ENCODE results near the gene NDUFAF3. TPM values are rescaled to one million over a fixed set of nuclear protein-coding genes. Genes with fewer than 3 reads are reported as not detected.

NDUFAF3 gene
- total and polyA plus RNA-seq, 4 experiments from 2014 or later, result 77.9 to 169 (median 115) TPM

GRCh38 chr3:49009396-49009795 lies 12.5 kb upstream of the NDUFAF3 start:
- H3K9me3 ChIP-seq (ENCODE audit: control insufficient read depth in 1 of 2, low read length in 2 of 2), result no peaks in the 10 kb centered on the region
- H3K27ac Mint-ChIP-seq, result peak overlapping the region in 3 of 7 donors; percentile 59 to 99 (median 96)
- no peak overlapping the region for H3K27ac ChIP-seq (ENCODE audit: low read depth, low read length)
- H3K27me3 ChIP-seq (ENCODE audit: insufficient read depth, low read length), result no peaks in the 10 kb centered on the region
- intact Hi-C loops (cut with micrococcal nuclease), result loop anchor here (5.0 kb wide), 1 partner anchor 322 kb away; the partner anchor contains the start of gene NCKIPSD
- POLR2A ChIA-PET (ENCODE audit: partially characterized antibody), result interaction anchor here (6.1 to 22.1 kb wide), 2 partner anchors 12 to 18 kb away, joined by 191 to 629 read pairs; partner anchors contain the start of genes DALRD3, IMPDH2, NDUFAF3 and P4HTM
- H3K4me1 Mint-ChIP-seq, result peaks cover 15 to 37% (median 24%) of the 10 kb centered on the region in 4 donors
- H3K36me3 Mint-ChIP-seq, result peaks cover 0 to 41% of the 10 kb centered on the region in 2 donors
- CTCF ChIA-PET (ENCODE audit: partially characterized antibody), result interaction anchor here (6.4 to 10.3 kb wide), 2 partner anchors 11 to 21 kb away, joined by 136 to 173 read pairs; partner anchors contain the start of genes DALRD3, NDUFAF3 and P4HTM
- H3K4me3 ChIP-seq (ENCODE audit: low read length in 2 of 2), result no peak overlapping the region
- peaks cover 20% of the 10 kb centered on the region for H3K4me1 ChIP-seq (ENCODE audit: insufficient read depth, low read length)
- H3K27me3 Mint-ChIP-seq, result no peaks in the 10 kb centered on the region
- peaks cover 0 to 2% (median 0%) of the 10 kb centered on the region in 8 donors for H3K9me3 Mint-ChIP-seq
- no peak for DNase-seq
- H3K4me3 Mint-ChIP-seq, result peak overlapping the region in 5 of 8 donors; percentile 36 to 72 (median 58)
- H3K36me3 ChIP-seq (ENCODE audit: insufficient read depth, low read length), result peaks cover 31% of the 10 kb centered on the region

- H3K27ac Mint-ChIP-seq, result no peak overlapping the region
- peak in 1 of 5 donors; percentile 7 for DNase-seq
- Histone ChIP-seq H3K9me3 (ENCODE audit: control insufficient read depth in 1 of 2, low read length in 2 of 2) (no peaks in the 10 kb centered on the region), H3K27me3 (ENCODE audit: insufficient read depth, low read length) (no peaks in the 10 kb centered on the region), H3K36me3 (ENCODE audit: insufficient read depth, low read length) (peaks cover 50% of the 10 kb centered on the region), H3K4me3 (ENCODE audit: low read length in 2 of 2) (no peak overlapping the region), H3K27ac (ENCODE audit: low read depth, low read length) (no peak overlapping the region), H3K4me1 (ENCODE audit: insufficient read depth, low read length) (peaks cover 23% of the 10 kb centered on the region)
- intact Hi-C loops (cut with micrococcal nuclease), result no loop called here
- CTCF ChIA-PET (ENCODE audit: partially characterized antibody), result interaction anchor here (1.4 to 15.4 kb wide), 5 partner anchors 8 to 40 kb away, joined by 3 to 216 read pairs (median 4); partner anchors contain the start of genes DALRD3, IMPDH2, NDUFAF3 and P4HTM
- peaks cover 0 to 56% of the 10 kb centered on the region in 2 donors for H3K36me3 Mint-ChIP-seq
- peaks cover 15 to 34% (median 22%) of the 10 kb centered on the region in 4 donors for H3K4me1 Mint-ChIP-seq
- H3K4me3 Mint-ChIP-seq, result no peak overlapping the region
- H3K9me3 Mint-ChIP-seq, result no peaks in the 10 kb centered on the region
- POLR2A ChIA-PET (ENCODE audit: partially characterized antibody), result interaction anchor here (0.9 to 22.1 kb wide), 5 partner anchors 2 to 707 kb away, joined by 3 to 629 read pairs (median 377); partner anchors contain the start of genes AMIGO3, DALRD3, IMPDH2 and NDUFAF3
- no peaks in the 10 kb centered on the region for H3K27me3 Mint-ChIP-seq
These were observed 9.4 kb upstream of the NDUFAF3 start for GRCh38 chr3:49012441-49013017.

GRCh38 chr3:49013113-49013737 lies 8.7 kb upstream of the NDUFAF3 start:
- Histone ChIP-seq H3K27me3 (ENCODE audit: insufficient read depth, low read length) (no peaks in the 10 kb centered on the region), H3K36me3 (ENCODE audit: insufficient read depth, low read length) (peaks cover 50% of the 10 kb centered on the region), H3K9me3 (ENCODE audit: control insufficient read depth in 1 of 2, low read length in 2 of 2) (no peaks in the 10 kb centered on the region), H3K4me3 (ENCODE audit: low read length in 2 of 2) (no peak overlapping the region), H3K27ac (ENCODE audit: low read depth, low read length) (no peak overlapping the region), H3K4me1 (ENCODE audit: insufficient read depth, low read length) (peaks cover 21% of the 10 kb centered on the region)
- Mint-ChIP-seq H3K27ac (no peak overlapping the region), H3K9me3 (peaks cover 0 to 1% (median 0%) of the 10 kb centered on the region in 8 donors), H3K4me3 (no peak overlapping the region), H3K36me3 (peaks cover 0 to 51% of the 10 kb centered on the region in 2 donors), H3K27me3 (no peaks in the 10 kb centered on the region), H3K4me1 (peaks cover 11 to 31% (median 20%) of the 10 kb centered on the region in 4 donors)
- ChIA-PET CTCF (ENCODE audit: partially characterized antibody) (interaction anchor here (1.4 to 15.4 kb wide), 5 partner anchors 7 to 40 kb away, joined by 3 to 216 read pairs (median 6); partner anchors contain the start of genes DALRD3, IMPDH2, NDUFAF3 and P4HTM), POLR2A (ENCODE audit: partially characterized antibody) (interaction anchor here (17.3 to 22.1 kb wide), 3 partner anchors 2 to 22 kb away, joined by 377 to 629 read pairs (median 629); partner anchors contain the start of genes DALRD3, IMPDH2, NDUFAF3 and P4HTM)
- peak in 1 of 5 donors; percentile 15 for DNase-seq
- intact Hi-C loops (cut with micrococcal nuclease), result no loop called here

- DNase-seq, result peak; percentile 39 to 59 (median 47)
- Mint-ChIP-seq H3K9me3 (peaks cover 0 to 1% (median 0%) of the 10 kb centered on the region in 8 donors), H3K27me3 (no peaks in the 10 kb centered on the region), H3K4me1 (peaks cover 11 to 33% (median 20%) of the 10 kb centered on the region in 4 donors), H3K36me3 (peaks cover 0 to 51% of the 10 kb centered on the region in 2 donors), H3K27ac (peak overlapping the region in 2 of 7 donors; percentile 38 to 48), H3K4me3 (peak overlapping the region in 1 of 8 donors; percentile 15)
- no peak overlapping the region for H3K4me3 ChIP-seq (ENCODE audit: low read length in 2 of 2)
- H3K27ac ChIP-seq (ENCODE audit: low read depth, low read length), result no peak overlapping the region
- CTCF ChIA-PET (ENCODE audit: partially characterized antibody), result interaction anchor here (0.6 to 15.4 kb wide), 5 partner anchors 7 to 821 kb away, joined by 3 to 216 read pairs (median 6); partner anchors contain the start of genes DALRD3, NDUFAF3, P4HTM and SLC25A20
- intact Hi-C loops (cut with micrococcal nuclease), result loop anchor here (1.0 kb wide), 1 partner anchor 27 kb away; no protein-coding TSS in a partner anchor
- H3K36me3 ChIP-seq (ENCODE audit: insufficient read depth, low read length), result peaks cover 50% of the 10 kb centered on the region
- H3K9me3 ChIP-seq (ENCODE audit: control insufficient read depth in 1 of 2, low read length in 2 of 2), result no peaks in the 10 kb centered on the region
- no peaks in the 10 kb centered on the region for H3K27me3 ChIP-seq (ENCODE audit: insufficient read depth, low read length)
- POLR2A ChIA-PET (ENCODE audit: partially characterized antibody), result interaction anchor here (17.3 to 22.1 kb wide), 3 partner anchors 3 to 23 kb away, joined by 377 to 629 read pairs (median 629); partner anchors contain the start of genes DALRD3, IMPDH2, NDUFAF3 and P4HTM
- H3K4me1 ChIP-seq (ENCODE audit: insufficient read depth, low read length), result peaks cover 18% of the 10 kb centered on the region
These were observed 7.9 kb upstream of the NDUFAF3 start for GRCh38 chr3:49013738-49014660.

- peak overlapping the region in 2 of 7 donors; percentile 37 to 83 for H3K27ac Mint-ChIP-seq
These were observed 6.8 kb upstream of the NDUFAF3 start for GRCh38 chr3:49015072-49015471.

GRCh38 chr3:49015765-49016164 lies 6.2 kb upstream of the NDUFAF3 start:
- H3K27me3 ChIP-seq (ENCODE audit: insufficient read depth, low read length), result no peaks in the 10 kb centered on the region
- ChIA-PET CTCF (ENCODE audit: partially characterized antibody) (interaction anchor here (0.5 to 15.4 kb wide), 4 partner anchors 6 to 1290 kb away, joined by 3 to 216 read pairs (median 88); partner anchors contain the start of genes P4HTM and WDR6), POLR2A (ENCODE audit: partially characterized antibody) (interaction anchor here (17.3 to 22.1 kb wide), 3 partner anchors 5 to 24 kb away, joined by 377 to 629 read pairs (median 629); partner anchors contain the start of genes DALRD3, IMPDH2, NDUFAF3 and P4HTM)
- no peak overlapping the region for H3K4me3 ChIP-seq (ENCODE audit: low read length in 2 of 2)
- Mint-ChIP-seq H3K27me3 (no peaks in the 10 kb centered on the region), H3K27ac (peak overlapping the region in 3 of 7 donors; percentile 37 to 83 (median 47)), H3K9me3 (peaks cover 0 to 1% (median 0%) of the 10 kb centered on the region in 8 donors), H3K4me1 (peaks cover 11 to 42% (median 28%) of the 10 kb centered on the region in 4 donors), H3K4me3 (peak overlapping the region in 2 of 8 donors; percentile 15 to 33), H3K36me3 (peaks cover 0 to 51% of the 10 kb centered on the region in 2 donors)
- no peaks in the 10 kb centered on the region for H3K9me3 ChIP-seq (ENCODE audit: control insufficient read depth in 1 of 2, low read length in 2 of 2)
- H3K27ac ChIP-seq (ENCODE audit: low read depth, low read length), result no peak overlapping the region
- no peak for DNase-seq
- H3K4me1 ChIP-seq (ENCODE audit: insufficient read depth, low read length), result peaks cover 35% of the 10 kb centered on the region
- peaks cover 50% of the 10 kb centered on the region for H3K36me3 ChIP-seq (ENCODE audit: insufficient read depth, low read length)
- intact Hi-C loops (cut with micrococcal nuclease), result no loop called here

More at GRCh38 chr3:49015072-49015471, 6.8 kb upstream of the NDUFAF3 start:
- Histone ChIP-seq H3K9me3 (ENCODE audit: control insufficient read depth in 1 of 2, low read length in 2 of 2) (no peaks in the 10 kb centered on the region), H3K36me3 (ENCODE audit: insufficient read depth, low read length) (peaks cover 50% of the 10 kb centered on the region), H3K4me3 (ENCODE audit: low read length in 2 of 2) (no peak overlapping the region), H3K27me3 (ENCODE audit: insufficient read depth, low read length) (no peaks in the 10 kb centered on the region), H3K4me1 (ENCODE audit: insufficient read depth, low read length) (peaks cover 28% of the 10 kb centered on the region), H3K27ac (ENCODE audit: low read depth, low read length) (no peak overlapping the region)
- intact Hi-C loops (cut with micrococcal nuclease), result no loop called here
- H3K9me3 Mint-ChIP-seq, result peaks cover 0 to 1% (median 0%) of the 10 kb centered on the region in 8 donors
- peak overlapping the region in 2 of 8 donors; percentile 10 to 33 for H3K4me3 Mint-ChIP-seq
- peaks cover 0 to 51% of the 10 kb centered on the region in 2 donors for H3K36me3 Mint-ChIP-seq
- POLR2A ChIA-PET (ENCODE audit: partially characterized antibody), result interaction anchor here (17.3 to 22.1 kb wide), 3 partner anchors 4 to 24 kb away, joined by 377 to 629 read pairs (median 629); partner anchors contain the start of genes DALRD3, IMPDH2, NDUFAF3 and P4HTM
- DNase-seq, result no peak
- peaks cover 8 to 37% (median 23%) of the 10 kb centered on the region in 4 donors for H3K4me1 Mint-ChIP-seq
- H3K27me3 Mint-ChIP-seq, result no peaks in the 10 kb centered on the region
- CTCF ChIA-PET (ENCODE audit: partially characterized antibody), result interaction anchor here (0.7 to 15.4 kb wide), 5 partner anchors 5 to 143 kb away, joined by 3 to 216 read pairs (median 6); partner anchors contain the start of genes P4HTM, SLC25A20 and WDR6

All from CD4-positive, alpha-beta memory T cell (primary cell).